Measurements from ENCODE around the gene FZR1.

FZR1 gene

DNA sequence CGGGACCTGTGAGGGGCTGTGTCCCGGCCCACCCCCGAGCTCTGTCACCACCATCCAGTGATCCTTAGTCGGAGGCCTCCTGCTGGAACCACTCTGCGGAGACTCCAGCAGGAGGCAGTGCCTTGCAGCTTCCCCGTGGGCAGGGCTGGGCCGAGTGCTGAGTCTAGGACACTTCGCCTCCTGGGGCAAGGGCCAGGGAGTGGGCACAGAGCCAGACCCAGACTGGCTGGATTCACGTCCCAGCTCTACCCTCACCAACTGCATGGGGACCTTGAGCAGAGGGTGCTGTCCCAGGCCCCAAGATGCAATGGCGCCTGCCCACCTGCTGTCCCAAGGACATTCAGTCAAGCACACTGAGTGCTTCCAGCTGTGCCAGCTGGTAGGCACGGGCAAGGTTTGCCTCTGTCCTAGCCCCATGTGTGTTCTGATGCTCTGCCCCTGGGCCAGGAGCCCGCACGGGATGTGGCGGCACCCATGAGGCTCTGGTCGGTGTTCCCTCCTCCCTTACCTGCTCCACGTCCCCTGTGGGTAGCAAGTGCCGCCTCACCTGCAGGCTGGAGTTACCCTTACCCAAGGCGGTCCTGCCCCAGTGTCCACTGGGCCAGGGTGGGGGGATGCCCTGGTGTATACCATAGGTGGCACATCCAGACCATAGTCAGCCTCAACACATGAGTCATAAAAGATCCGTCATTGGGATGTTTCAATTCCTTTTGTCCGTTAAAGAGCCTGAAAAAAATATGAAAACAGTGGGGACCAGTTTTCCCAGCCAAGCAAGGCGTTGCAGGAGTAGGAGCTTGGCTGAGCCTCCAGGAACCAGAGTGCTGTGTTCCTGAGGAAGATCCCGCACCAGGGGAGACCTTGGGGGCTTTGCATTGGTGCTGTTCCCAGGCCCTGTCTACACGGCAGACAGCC is 7.4 kb downstream of the FZR1 start:
- DNase-seq, result peak in 5 of 56 donors; percentile 13 to 34 (median 20)

DNA sequence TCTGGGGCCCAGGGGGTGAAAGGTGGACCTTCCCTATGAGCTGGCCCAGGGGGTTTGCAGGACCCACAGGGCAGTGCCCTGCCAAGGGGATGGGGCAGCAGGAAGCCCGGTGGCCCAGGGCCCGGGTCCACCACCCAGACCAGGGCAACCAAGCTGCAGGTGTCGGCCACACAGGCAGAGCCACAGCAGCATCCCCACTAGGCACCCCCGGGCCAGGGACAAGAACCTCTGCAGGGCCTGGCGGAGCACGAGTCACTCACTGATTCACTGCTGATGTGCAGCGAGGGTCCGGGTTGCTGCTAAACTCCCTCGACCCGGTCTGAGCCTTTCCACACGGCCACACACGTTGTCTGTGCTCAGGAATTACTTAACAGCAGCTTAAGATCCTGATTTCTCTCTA is 8.8 kb downstream of the FZR1 start:
- no peak for DNase-seq

DNA sequence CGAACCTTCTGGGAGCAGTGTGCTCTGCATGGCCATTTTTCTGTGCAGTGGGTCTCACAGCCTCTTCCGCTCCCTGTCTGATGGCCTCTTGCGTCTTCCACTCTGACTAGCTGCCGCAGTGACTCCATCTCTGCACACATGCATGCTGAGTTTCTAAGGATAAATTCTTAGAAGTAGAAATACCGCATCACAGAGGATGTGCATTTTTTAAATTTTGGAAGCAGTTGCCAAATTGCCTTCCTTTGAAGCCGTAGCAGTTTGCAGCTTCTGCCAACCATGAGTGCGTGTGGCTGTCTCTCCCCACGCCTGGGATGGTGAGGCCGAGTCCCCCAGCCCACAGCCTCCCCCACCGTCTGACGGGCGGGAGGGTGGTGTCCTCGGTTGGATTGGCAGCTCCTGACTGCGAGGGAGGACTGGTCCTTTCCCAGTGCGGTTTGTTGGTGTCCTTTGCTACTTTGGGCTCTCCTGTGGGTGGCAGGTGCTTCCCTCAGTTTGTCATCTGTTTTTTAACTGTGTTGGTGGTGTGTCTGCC is 9.8 kb downstream of the FZR1 start:
- peak in 1 of 56 donors; percentile 2 for DNase-seq

DNA sequence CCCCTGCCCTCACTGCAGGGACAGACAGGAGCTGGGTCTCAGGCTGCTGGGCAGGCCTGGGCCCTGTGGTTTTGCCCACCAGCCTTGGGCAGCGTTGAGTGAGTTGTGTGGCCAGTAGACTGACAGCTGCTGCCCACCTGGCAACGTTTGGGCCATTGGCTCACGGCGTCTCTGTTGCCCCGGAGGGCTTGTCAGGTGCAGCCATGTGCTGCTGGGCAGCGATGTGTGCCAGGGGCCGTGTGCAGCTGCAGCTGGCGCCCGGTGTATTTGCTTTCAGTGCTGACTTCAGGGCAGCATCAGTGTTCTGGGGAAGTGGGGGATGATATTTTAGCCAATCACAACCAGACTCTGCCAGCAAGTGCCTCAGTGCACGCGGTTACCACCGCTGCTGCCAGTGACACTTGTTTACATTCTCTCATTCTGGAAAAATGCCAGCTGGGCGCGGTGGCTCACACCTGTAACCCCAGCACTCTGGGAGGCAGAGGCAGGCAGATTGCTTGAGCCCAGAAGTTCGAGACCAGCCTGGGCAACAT is 10.6 kb downstream of the FZR1 start:
- DNase-seq, result peak in 9 of 56 donors; percentile 3 to 52 (median 17)

DNA sequence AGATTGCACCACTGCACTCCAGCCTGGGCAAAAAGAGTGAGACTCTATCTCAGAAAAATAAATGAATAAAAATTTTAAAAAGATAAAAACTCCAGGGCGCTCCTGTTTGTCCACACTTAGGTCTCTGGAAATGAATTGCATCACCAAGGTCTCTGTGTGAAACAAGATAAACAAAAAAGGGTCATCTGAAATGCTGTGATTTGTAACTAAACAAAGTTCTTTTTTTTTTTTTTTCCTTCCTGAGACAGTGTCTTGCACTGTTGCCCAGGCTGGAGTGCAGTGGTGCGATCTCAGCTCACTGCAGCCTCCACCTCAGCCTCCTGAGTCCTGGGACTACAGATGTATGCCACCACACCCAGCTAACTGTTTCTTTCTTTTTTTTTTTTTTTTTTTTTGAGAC is 11.5 kb downstream of the FZR1 start:
- no peak for DNase-seq

DNA sequence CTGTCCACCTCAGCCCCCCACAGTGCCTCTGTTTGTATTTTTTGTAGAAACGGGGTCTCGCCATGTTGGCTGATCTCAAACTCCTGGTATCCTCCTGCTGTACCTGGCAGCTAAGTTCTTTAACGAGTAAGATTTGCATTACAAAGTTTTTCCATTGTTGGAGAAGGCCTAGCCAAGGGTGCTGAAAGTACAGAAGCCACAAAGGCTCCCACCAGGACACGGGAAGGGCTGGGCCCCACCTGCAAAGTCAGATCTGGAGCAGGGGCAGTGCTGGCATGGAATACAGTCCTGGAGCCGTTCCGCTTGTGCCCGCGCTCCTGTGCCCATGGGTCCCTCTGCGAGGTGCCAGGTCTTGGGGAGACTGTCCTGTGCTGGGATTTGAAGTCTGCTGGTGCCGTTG is 12.1 kb downstream of the FZR1 start:
- DNase-seq, result no peak

DNA sequence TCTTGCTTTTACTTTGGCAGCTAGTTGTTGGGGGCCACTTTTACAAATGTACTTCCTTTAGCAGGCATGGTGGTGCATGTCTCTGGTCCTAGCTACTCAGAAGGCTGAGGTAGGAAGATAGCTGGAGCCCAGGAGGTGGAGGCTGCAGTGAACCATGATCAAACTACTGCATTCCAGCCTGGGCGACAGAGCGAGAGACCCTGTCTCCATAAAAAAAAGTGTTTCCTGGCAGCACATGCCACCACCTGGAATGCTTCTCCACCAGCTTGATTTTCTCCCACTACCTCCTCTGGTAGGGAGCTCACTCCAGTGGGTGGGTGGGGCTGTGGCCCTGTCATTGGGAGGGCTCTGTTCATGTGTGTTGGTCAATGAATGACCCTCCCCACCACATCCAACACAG is 12.5 kb downstream of the FZR1 start:
- DNase-seq, result no peak

DNA sequence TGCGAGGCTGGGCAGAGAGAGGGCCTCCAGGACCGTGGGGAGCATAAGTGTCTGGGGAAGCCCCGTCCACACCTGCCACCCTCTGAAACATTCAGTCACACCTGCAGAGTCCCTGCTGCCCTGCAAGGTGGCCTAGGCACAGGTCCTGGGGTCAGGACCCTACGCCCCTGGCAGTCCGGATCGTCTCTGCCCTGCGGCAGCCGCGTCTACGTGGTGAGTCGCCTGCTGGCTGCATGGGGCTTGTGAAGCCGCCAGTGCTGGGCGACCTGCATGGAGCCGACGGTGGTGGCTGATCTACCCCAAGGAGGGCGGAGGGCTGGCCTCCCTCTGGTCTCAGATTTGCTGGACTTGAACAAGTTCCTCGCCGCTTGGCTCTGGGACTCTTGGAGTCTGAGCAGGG is 13.0 kb downstream of the FZR1 start:
- no peak for DNase-seq

DNA sequence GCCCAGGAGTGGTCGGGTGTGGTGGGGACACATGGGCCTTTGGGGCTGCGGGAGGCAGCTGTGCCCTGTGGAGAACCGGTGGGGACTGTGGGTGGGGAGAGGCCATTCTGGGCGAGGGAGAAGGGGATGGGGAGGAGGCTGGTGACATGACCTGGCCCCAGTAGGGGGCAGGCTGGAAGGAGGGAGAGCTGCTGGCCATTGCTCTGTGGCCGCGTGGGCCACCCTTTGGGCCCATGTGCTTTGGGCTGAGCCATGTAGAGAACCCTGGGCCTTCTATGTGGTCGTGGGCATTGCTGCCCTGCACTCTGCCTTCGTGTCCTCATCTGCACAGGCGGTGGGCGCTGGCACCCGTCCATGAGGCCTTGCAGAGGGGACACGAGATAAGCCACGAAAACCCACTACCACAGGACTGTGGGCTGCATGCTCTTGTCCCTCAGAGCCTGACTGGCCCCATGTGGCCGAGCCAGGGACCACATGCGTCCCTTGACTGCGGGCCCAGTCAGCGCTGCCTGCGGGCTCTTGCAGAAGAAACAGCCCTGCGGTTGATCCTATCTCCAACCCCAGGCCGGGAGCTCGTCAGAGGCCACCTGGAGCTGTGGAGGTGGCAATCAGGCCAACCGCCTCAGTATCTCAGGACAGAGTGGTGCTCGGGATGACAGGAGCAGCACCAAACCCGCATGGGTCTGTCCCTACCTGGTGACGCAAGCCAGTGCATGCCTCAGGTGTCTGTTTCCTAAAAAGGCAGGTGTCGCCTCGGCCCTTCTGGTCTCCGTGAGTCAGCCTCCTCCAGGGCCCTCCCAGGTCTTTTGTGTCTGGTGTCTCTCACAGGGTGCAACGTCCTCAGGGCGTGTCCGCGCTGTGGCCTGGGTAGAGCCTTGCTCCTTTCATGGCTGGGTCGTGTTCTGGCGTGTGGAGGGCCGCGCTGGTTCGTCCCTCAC is 14.3 kb downstream of the FZR1 start:
- DNase-seq, result no peak

DNA sequence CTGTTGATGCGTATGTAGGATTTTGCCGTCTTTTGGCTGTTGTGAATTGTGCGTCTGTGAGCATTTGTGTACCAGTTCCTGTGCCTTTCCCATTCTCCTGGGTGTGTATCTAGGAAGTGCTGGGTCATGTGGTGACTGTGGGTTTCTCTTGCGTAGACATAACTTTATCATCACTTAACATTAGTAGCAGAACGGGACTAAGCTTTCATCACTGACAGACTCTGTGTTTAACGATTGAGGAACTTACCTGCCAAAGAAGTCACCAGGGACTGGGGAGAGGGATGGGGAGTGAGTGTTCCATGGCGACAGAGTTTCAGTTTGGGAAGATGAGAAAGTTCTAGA is 15.0 kb downstream of the FZR1 start:
- no peak for DNase-seq

DNA sequence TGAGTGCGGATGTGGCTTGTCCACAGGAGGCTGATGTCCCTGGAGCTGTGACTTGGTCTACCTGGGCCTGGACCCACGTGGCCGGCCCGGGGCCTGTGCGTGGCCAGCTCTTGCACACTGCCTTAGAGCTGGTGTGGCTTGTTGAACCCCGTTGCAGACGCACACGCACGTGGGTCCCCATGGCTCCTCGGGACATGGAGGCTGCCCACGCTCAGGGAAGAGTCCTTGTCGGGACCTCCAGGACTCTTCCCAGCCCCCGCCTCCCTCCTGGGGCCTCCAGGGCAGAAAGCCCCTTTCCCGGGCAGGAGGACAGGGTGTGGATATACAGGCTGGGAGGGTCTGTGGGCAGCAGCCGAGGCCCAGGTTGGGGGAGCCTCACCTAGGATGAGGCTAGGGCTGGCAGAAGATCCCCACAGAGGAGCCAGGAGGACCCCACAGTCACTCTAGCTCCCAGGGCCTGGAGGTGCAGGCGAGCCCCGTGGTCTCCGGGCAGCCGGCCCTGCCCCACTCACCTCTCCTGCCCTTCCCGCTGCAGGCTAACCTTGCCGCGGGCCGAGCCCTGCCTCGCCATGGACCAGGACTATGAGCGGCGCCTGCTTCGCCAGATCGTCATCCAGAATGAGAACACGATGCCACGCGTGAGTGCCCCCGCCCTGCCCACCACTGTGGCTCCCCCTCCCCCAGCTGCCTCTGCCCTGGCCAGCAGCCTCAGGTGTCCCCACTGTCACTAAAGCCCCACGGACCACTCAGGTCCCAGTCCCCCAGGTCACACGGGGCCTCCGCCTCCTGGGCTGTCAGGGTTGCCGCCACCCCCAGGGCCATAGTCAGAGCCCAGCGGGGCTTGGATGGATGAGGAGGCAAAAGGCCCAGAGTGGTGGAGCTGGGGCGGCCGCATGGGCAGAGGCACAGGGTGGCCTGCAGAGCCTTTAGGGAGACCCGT is 16.6 kb downstream of the FZR1 start:
- DNase-seq, result no peak

DNA sequence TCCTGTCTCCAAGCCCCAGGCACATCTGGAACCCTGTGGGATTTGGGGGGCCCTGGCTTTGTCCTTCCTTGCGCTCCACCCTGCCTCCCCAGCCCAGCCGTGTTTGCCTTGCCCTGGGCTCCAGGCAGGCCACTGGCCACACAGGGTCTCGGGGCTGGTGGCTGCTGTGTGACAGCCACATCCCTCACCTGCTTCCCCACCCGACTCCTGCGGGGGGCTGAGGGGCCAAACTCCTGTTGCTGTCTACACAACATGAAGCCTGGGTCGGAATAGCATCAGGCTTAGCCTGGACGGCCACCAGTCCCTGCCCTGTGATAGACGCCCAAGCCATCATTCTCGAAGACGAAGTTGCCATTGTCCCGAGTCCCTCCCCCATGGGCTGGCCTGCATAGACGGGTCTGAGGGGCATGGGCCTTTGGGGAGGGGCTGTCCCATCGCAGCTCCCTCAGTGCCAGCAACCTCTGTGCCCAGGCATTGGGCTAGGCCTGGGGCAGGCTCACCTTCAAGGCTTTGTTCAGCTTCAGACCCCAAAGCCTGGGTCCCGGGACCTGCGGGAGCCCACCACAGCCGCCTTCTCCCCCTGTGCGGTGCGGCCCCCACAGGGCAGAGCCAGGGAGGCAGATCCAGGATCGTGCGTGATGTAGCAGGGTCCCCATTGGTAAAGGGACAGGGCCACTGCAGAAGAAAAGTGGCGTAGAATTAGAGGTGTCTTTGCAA is 17.4 kb downstream of the FZR1 start:
- no peak for DNase-seq

DNA sequence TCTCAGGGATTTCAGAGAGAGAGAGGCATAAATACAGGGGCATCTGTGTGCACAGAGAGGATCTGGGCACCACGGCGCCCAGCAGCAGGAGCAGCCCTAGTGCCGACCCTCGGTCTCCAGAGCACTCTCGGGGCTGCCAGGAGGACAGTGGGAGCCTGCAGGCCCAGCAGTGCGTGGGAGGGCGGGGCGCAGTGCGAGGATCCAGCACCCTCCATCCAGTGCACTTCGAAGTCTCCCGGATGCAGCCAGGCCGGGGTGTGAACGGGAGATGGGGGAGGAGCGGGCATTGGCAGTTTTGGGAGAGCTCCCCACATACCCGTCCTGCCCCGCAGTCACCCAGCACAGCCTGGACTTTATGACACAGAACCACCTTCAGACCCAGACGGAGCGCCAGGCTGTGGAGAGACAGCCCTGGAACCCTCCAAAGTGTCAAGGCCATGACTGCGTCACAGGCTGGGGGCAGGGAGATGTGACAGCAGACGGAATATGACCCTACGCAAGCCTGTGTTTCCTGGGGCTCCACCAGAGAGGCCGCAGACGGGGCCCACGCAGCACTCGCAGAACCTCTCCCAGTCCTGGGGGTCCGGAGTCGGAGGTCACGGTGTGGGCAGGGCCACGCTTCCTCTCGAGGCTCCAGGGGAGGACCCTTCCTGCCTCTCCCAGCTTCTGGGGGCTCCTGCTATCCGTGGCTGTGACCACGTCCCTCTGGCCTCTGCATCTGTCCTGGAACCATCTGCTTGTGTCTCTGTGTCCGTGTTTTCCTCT is 18.1 kb downstream of the FZR1 start:
- no peak for DNase-seq

DNA sequence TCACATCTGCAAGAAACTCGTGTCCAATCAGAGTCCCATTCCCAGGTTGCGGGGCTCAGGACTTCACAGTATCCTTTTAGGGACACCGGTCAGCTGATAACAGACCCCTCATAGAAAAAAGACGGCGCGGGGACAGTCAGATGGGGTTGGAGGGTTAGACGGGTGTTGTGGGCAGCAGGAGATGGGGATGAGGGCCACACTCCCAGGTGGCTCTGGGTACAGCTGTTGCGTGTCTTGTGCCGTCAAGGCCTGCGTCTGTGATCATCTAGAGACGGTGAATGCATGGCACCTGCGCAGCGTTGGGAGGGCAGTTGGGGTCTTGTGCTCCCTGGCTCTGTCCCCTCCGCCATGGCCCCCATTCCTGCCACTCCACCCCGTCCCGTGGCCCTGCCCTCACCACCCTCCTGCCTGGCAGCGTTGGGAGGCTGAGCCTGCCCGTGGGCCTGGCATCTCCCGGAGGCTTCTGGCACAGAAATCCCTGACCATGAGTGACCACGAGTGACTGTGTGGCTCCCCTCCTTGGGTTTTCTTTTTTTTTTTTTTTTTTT is 18.9 kb downstream of the FZR1 start:
- DNase-seq, result no peak

DNA sequence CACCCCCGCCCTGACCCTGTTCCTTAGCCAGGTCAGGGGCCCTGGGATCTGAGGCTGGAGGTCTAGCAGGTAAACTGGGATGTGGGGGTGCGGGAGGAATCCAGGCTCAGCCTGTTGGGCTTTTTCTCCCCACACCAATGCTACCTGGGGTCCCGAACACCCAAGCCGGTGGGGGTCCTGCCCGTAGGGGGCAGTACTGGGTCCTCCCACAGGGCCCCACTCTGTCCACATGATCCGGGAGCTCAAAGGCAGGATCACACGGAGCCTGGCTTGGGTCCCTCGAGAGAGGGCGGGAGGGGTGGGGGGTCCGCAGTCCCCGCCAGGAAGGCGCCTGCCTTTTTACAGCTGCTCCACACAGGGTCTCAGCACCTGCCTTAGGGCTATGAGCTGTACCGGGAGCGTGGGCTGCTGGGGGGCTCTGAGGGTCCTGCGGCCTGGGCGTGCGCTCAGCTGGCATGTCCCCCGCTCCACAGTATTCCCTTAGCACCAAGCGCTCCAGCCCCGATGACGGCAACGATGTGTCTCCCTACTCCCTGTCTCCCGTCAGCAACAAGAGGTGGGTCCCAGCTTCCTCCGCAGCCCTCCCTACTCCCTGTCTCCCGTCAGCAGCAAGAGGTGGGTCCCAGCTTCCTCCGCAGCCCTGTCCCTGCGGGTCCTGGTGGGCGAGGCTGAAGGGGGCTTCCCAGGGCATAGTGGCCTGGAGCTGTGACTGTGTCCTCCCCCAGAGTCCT is 20.6 kb downstream of the FZR1 start:
- DNase-seq, result no peak

DNA sequence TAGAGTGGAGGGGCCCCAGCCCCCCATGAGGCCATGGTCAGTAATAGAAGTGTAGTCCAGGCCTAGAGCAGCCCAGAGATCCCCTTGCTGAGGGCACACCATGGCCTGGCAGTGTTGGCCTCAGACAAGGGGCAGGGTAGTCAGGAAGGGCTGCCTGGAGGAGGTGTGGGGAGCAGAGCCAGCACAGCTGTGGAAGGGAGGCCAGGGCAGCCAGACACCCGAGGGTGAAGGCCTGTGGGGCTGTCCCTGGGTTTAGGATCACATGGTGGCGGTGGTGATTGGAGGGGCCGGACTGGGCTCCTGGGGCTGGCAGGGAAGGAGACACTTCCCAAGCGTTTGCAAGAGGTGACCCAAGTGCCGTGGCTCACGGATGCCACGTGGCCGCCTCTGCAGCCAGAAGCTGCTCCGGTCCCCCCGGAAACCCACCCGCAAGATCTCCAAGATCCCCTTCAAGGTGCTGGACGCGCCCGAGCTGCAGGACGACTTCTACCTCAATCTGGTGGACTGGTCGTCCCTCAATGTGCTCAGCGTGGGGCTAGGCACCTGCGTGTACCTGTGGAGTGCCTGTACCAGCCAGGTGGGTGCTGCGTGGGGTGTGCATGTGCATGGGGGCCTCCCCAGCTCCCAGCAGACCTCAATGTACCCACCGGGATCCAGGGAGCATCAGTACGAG is 21.3 kb downstream of the FZR1 start:
- no peak for DNase-seq

DNA sequence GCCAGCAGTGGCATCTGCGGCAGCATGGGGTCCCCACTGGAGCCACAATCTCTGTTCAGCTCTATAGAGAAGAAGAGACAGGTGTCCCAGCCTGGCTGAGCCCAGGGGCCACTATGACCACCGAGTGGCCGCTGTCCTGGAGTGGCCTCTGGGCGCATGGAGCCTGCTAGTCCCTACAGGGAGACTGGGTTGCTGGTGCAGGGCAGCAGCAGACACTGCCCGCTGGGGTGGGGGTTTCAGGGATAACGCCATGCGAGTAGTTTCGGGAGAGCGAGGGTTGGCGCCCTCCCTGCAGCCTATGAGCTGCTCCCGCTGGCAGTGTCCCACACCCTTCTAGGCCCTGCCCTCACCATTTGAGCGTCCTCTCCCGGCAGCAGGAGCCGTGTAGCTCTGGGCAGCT is 22.0 kb downstream of the FZR1 start:
- DNase-seq, result no peak
